ENCODE data around the gene MLYCD. TPM values are rescaled to one million over a fixed set of nuclear protein-coding genes. Genes with fewer than 3 reads are reported as not detected.
A peak's percentile ranks its signal among the peaks of the same experiment; 100 is the strongest.

Gene MLYCD
- total RNA-seq, 5 donors from 2014 or later (not counting 1 experiment from before 2014, with no cell fraction given), result 7.2 to 10.3 (median 9.1) TPM

- WGBS (ENCODE audit: insufficient coverage), result no CpG with 5 or more reads among the region's 3 CpGs
- H3K9me3 Mint-ChIP-seq, result peaks cover 3 to 11% (median 4%) of the 10 kb centered on the region in 3 donors
These were observed 7.2 kb upstream of the MLYCD start for GRCh38 chr16:83891742-83892141.

DNA sequence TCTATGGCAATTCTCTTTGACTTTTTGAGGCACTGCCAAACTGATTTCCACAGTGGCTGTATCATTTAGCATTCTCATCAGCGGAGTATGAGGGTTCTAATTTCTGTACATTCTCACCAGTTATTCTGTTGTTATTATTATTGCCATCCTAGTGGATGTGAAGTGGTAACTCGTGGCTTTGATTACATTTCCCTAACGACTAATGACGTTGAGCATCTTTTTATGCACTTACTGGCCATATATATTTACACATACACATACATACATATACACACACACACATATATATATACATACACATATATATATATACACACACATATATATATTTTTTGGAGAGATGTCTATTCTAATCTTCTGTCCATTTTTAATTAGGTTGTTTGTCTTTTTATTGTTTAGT lies 3.7 kb upstream of the MLYCD start:
- peaks cover 7 to 13% of the 10 kb centered on the region in 2 experiments for H3K4me1 ChIP-seq (ENCODE audit: control insufficient read depth in 1 of 2, extremely low read depth in 1 of 2, insufficient read depth in 2 of 2, low read length in 2 of 2)
- no peak overlapping the region for H3K4me3 ChIP-seq (ENCODE audit: control insufficient read depth in 1 of 2, extremely low read depth in 1 of 2, low read length in 1 of 2)
- ChIA-PET CTCF (interaction anchor here in 1 of 2 donors (0.6 kb wide), 1 partner anchor 49 kb away, joined by 3 read pairs; no protein-coding TSS in a partner anchor), POLR2A (no interaction called here)
- Mint-ChIP-seq H3K27ac (no peak overlapping the region), H3K36me3 (peaks cover 3% of the 10 kb centered on the region), H3K4me1 (peaks cover 14 to 22% (median 17%) of the 10 kb centered on the region in 3 donors), H3K9me3 (peaks cover 3 to 11% (median 4%) of the 10 kb centered on the region in 3 donors), H3K27me3 (peaks cover 12 to 16% of the 10 kb centered on the region in 2 donors), H3K4me3 (no peak overlapping the region)
- DNase-seq (no peak), ATAC-seq (replicated peaks in 1 of 4) (no peak)
- no CpG with 5 or more reads among the region's 4 CpGs for whole genome bisulfite sequencing (ENCODE audit: insufficient coverage)
- no peak overlapping the region for H3K27ac ChIP-seq (ENCODE audit: low read length)
- H3K9me3 ChIP-seq, result no peaks in the 10 kb centered on the region
- no peaks in the 10 kb centered on the region for H3K36me3 ChIP-seq (ENCODE audit: control insufficient read depth in 2 of 2, extremely low read depth in 1 of 2, insufficient read depth in 1 of 2, low read length in 1 of 2)
- H3K27me3 ChIP-seq (replicated peaks in 1 of 2; ENCODE audit: control insufficient read depth in 2 of 2, extremely low read depth in 1 of 2, insufficient read depth in 2 of 2, low read length in 1 of 2), result peaks cover 0 to 11% of the 10 kb centered on the region in 2 experiments

More at GRCh38 chr16:83891742-83892141, 7.2 kb upstream of the MLYCD start:
- H3K9me3 ChIP-seq, result no peaks in the 10 kb centered on the region
- H3K4me1 Mint-ChIP-seq, result no peaks in the 10 kb centered on the region
- H3K4me1 ChIP-seq (ENCODE audit: control insufficient read depth in 1 of 2, extremely low read depth in 1 of 2, insufficient read depth in 2 of 2, low read length in 2 of 2), result no peaks in the 10 kb centered on the region
- peaks cover 15 to 17% of the 10 kb centered on the region in 2 donors for H3K27me3 Mint-ChIP-seq
- ATAC-seq (replicated peaks in 1 of 4), result no peak
- H3K4me3 Mint-ChIP-seq, result no peak overlapping the region
- peaks cover 3% of the 10 kb centered on the region for H3K36me3 Mint-ChIP-seq
- no peak for DNase-seq
- no peak overlapping the region for H3K27ac ChIP-seq (ENCODE audit: low read length)
- H3K4me3 ChIP-seq (ENCODE audit: control insufficient read depth in 1 of 2, extremely low read depth in 1 of 2, low read length in 1 of 2), result no peak overlapping the region
- no peaks in the 10 kb centered on the region for H3K36me3 ChIP-seq (ENCODE audit: control insufficient read depth in 2 of 2, extremely low read depth in 1 of 2, insufficient read depth in 1 of 2, low read length in 1 of 2)
- H3K27me3 ChIP-seq (replicated peaks in 1 of 2; ENCODE audit: control insufficient read depth in 2 of 2, extremely low read depth in 1 of 2, insufficient read depth in 2 of 2, low read length in 1 of 2), result peaks cover 0 to 12% of the 10 kb centered on the region in 2 experiments
- ChIA-PET CTCF (no interaction called here), POLR2A (no interaction called here)
- H3K27ac Mint-ChIP-seq, result no peak overlapping the region

GRCh38 chr16:83895942-83896341 lies 3.0 kb upstream of the MLYCD start:
- H3K27ac ChIP-seq (ENCODE audit: low read length), result no peak overlapping the region
- Mint-ChIP-seq H3K27ac (no peak overlapping the region), H3K36me3 (peaks cover 3% of the 10 kb centered on the region), H3K9me3 (peaks cover 3 to 6% (median 4%) of the 10 kb centered on the region in 3 donors), H3K27me3 (peaks cover 12 to 13% of the 10 kb centered on the region in 2 donors), H3K4me1 (peaks cover 20 to 29% (median 24%) of the 10 kb centered on the region in 3 donors), H3K4me3 (no peak overlapping the region)
- peaks cover 0 to 10% of the 10 kb centered on the region in 2 experiments for H3K27me3 ChIP-seq (replicated peaks in 1 of 2; ENCODE audit: control insufficient read depth in 2 of 2, extremely low read depth in 1 of 2, insufficient read depth in 2 of 2, low read length in 1 of 2)
- H3K4me1 ChIP-seq (ENCODE audit: control insufficient read depth in 1 of 2, extremely low read depth in 1 of 2, insufficient read depth in 2 of 2, low read length in 2 of 2), result peaks cover 8 to 15% of the 10 kb centered on the region in 2 experiments
- H3K36me3 ChIP-seq (ENCODE audit: control insufficient read depth in 2 of 2, extremely low read depth in 1 of 2, insufficient read depth in 1 of 2, low read length in 1 of 2), result no peaks in the 10 kb centered on the region
- no peak for DNase-seq
- no peak for ATAC-seq (replicated peaks in 1 of 4)
- ChIA-PET POLR2A (no interaction called here), CTCF (interaction anchor here in 1 of 2 donors (0.6 kb wide), 1 partner anchor 50 kb away, joined by 3 read pairs; no protein-coding TSS in a partner anchor)
- 100% methylated on average over 1 of the region's 3 CpGs for WGBS (ENCODE audit: insufficient coverage)
- no peak overlapping the region for H3K4me3 ChIP-seq (ENCODE audit: control insufficient read depth in 1 of 2, extremely low read depth in 1 of 2, low read length in 1 of 2)
- H3K9me3 ChIP-seq, result no peaks in the 10 kb centered on the region

GRCh38 chr16:83899272-83899897 lies 470 bp downstream of the MLYCD start:
- Mint-ChIP-seq H3K27me3 (peaks cover 5 to 11% of the 10 kb centered on the region in 2 donors), H3K9me3 (no peaks in the 10 kb centered on the region), H3K4me3 (peak overlapping the region; percentile 86 to 98 (median 97)), H3K36me3 (peaks cover 3% of the 10 kb centered on the region), H3K27ac (peak overlapping the region; percentile 68 to 75), H3K4me1 (peaks cover 43 to 53% (median 46%) of the 10 kb centered on the region in 3 donors)
- under 1% methylated on average over 57 of the region's 73 CpGs for WGBS (ENCODE audit: insufficient coverage)
- DNase-seq, result peak in 31 of 35 experiments; percentile 1 to 54 (median 18)
- POLR2A ChIA-PET, result no interaction called here
- peak overlapping the region; percentile 52 to 62 for H3K4me3 ChIP-seq (ENCODE audit: control insufficient read depth in 1 of 2, extremely low read depth in 1 of 2, low read length in 1 of 2)
- peak; percentile 57 to 70 (median 66) for ATAC-seq (replicated peaks in 1 of 4)
- H3K9me3 ChIP-seq, result no peaks in the 10 kb centered on the region
- no peaks in the 10 kb centered on the region for H3K36me3 ChIP-seq (ENCODE audit: control insufficient read depth in 2 of 2, extremely low read depth in 1 of 2, insufficient read depth in 1 of 2, low read length in 1 of 2)
- CTCF ChIA-PET, result interaction anchor here in 1 of 2 donors (1.3 kb wide), 1 partner anchor 8 kb away, joined by 3 read pairs; no protein-coding TSS in a partner anchor
- H3K27me3 ChIP-seq (replicated peaks in 1 of 2; ENCODE audit: control insufficient read depth in 2 of 2, extremely low read depth in 1 of 2, insufficient read depth in 2 of 2, low read length in 1 of 2), result peaks cover 0 to 2% of the 10 kb centered on the region in 2 experiments
- peaks cover 8 to 18% of the 10 kb centered on the region in 2 experiments for H3K4me1 ChIP-seq (ENCODE audit: control insufficient read depth in 1 of 2, extremely low read depth in 1 of 2, insufficient read depth in 2 of 2, low read length in 2 of 2)
- H3K27ac ChIP-seq (ENCODE audit: low read length), result no peak overlapping the region

GRCh38 chr16:83899978-83900377 lies 1.1 kb downstream of the MLYCD start:
- Mint-ChIP-seq H3K27ac (peak overlapping the region; percentile 68 to 75), H3K27me3 (peaks cover 5 to 11% of the 10 kb centered on the region in 2 donors), H3K4me3 (peak overlapping the region; percentile 86 to 98 (median 97)), H3K4me1 (peaks cover 46 to 57% (median 47%) of the 10 kb centered on the region in 3 donors), H3K9me3 (no peaks in the 10 kb centered on the region), H3K36me3 (peaks cover 7% of the 10 kb centered on the region)
- POLR2A ChIA-PET, result no interaction called here
- no peak overlapping the region for H3K27ac ChIP-seq (ENCODE audit: low read length)
- H3K36me3 ChIP-seq (ENCODE audit: control insufficient read depth in 2 of 2, extremely low read depth in 1 of 2, insufficient read depth in 1 of 2, low read length in 1 of 2), result peaks cover 0 to 4% of the 10 kb centered on the region in 2 donors
- no peak for DNase-seq
- WGBS (ENCODE audit: insufficient coverage), result no CpG with 5 or more reads among the region's 3 CpGs
- peaks cover 0 to 2% of the 10 kb centered on the region in 2 experiments for H3K27me3 ChIP-seq (replicated peaks in 1 of 2; ENCODE audit: control insufficient read depth in 2 of 2, extremely low read depth in 1 of 2, insufficient read depth in 2 of 2, low read length in 1 of 2)
- CTCF ChIA-PET, result interaction anchor here in 1 of 2 donors (0.5 kb wide), 1 partner anchor 74 kb away, joined by 3 read pairs; no protein-coding TSS in a partner anchor
- peak overlapping the region; percentile 52 to 62 for H3K4me3 ChIP-seq (ENCODE audit: control insufficient read depth in 1 of 2, extremely low read depth in 1 of 2, low read length in 1 of 2)
- no peak for ATAC-seq (replicated peaks in 1 of 4)
- peaks cover 8 to 18% of the 10 kb centered on the region in 2 experiments for H3K4me1 ChIP-seq (ENCODE audit: control insufficient read depth in 1 of 2, extremely low read depth in 1 of 2, insufficient read depth in 2 of 2, low read length in 2 of 2)
- H3K9me3 ChIP-seq, result no peaks in the 10 kb centered on the region

DNA sequence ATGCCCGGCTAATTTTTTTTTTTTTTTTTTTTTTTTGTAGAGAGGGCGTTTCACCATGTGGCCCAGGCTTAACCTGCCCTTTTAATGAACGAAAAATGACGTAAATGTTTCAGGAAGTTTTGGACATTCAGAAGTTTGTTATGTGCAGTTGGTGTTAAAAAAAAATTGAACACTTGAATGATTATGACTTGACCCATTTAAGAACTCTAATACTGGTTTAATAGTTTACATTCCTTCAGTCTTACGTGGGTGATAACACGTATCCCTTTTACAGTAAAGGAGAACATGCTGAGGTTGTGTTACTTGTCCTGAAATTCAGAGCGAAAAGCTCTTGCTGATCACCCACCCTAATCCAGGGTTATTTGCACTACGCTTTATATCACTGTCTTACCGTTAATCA lies 1.7 kb downstream of the MLYCD start:
- no peak overlapping the region for H3K4me3 ChIP-seq (ENCODE audit: control insufficient read depth in 1 of 2, extremely low read depth in 1 of 2, low read length in 1 of 2)
- no peak overlapping the region for H3K27ac Mint-ChIP-seq
- H3K9me3 Mint-ChIP-seq, result no peaks in the 10 kb centered on the region
- peaks cover 8 to 18% of the 10 kb centered on the region in 2 experiments for H3K4me1 ChIP-seq (ENCODE audit: control insufficient read depth in 1 of 2, extremely low read depth in 1 of 2, insufficient read depth in 2 of 2, low read length in 2 of 2)
- H3K36me3 ChIP-seq (ENCODE audit: control insufficient read depth in 2 of 2, extremely low read depth in 1 of 2, insufficient read depth in 1 of 2, low read length in 1 of 2), result peaks cover 0 to 6% of the 10 kb centered on the region in 2 donors
- no peaks in the 10 kb centered on the region for H3K9me3 ChIP-seq
- no peak for DNase-seq
- peak overlapping the region; percentile 14 to 98 (median 86) for H3K4me3 Mint-ChIP-seq
- peaks cover 5 to 11% of the 10 kb centered on the region in 2 donors for H3K27me3 Mint-ChIP-seq
- ChIA-PET POLR2A (no interaction called here), CTCF (no interaction called here)
- no peak for ATAC-seq (replicated peaks in 1 of 4)
- 100% methylated on average over 2 of the region's 9 CpGs for WGBS (ENCODE audit: insufficient coverage)
- no peak overlapping the region for H3K27ac ChIP-seq (ENCODE audit: low read length)
- H3K36me3 Mint-ChIP-seq, result peaks cover 9% of the 10 kb centered on the region
- H3K4me1 Mint-ChIP-seq, result peaks cover 46 to 58% (median 49%) of the 10 kb centered on the region in 3 donors
- peaks cover 0 to 2% of the 10 kb centered on the region in 2 experiments for H3K27me3 ChIP-seq (replicated peaks in 1 of 2; ENCODE audit: control insufficient read depth in 2 of 2, extremely low read depth in 1 of 2, insufficient read depth in 2 of 2, low read length in 1 of 2)

Data from T-cell (primary cell).